ENCODE measurements around the gene PDE10A. TPM values are rescaled to one million over a fixed set of nuclear protein-coding genes. Genes with fewer than 3 reads are reported as not detected.

Gene PDE10A
- total and polyA plus RNA-seq, 4 experiments from 2014 or later: not detected

GRCh38 chr6:165678429-165678828 lies 15.4 kb upstream of the PDE10A start:
- Histone ChIP-seq H3K36me3 (ENCODE audit: insufficient read depth, low read length) (no peaks in the 10 kb centered on the region), H3K27me3 (ENCODE audit: insufficient read depth, low read length) (no peaks in the 10 kb centered on the region), H3K9me3 (ENCODE audit: control insufficient read depth in 1 of 2, low read length in 2 of 2) (no peaks in the 10 kb centered on the region), H3K4me3 (ENCODE audit: low read length in 2 of 2) (no peak overlapping the region), H3K4me1 (ENCODE audit: insufficient read depth, low read length) (no peaks in the 10 kb centered on the region), H3K27ac (ENCODE audit: low read depth, low read length) (no peak overlapping the region)
- POLR2A ChIA-PET (ENCODE audit: partially characterized antibody): no interaction called here
- CTCF ChIA-PET (ENCODE audit: partially characterized antibody): no interaction called here
- Mint-ChIP-seq H3K36me3 (no peaks in the 10 kb centered on the region), H3K27me3 (peaks cover 2 to 4% of the 10 kb centered on the region in 2 donors), H3K4me3 (no peak overlapping the region), H3K4me1 (no peaks in the 10 kb centered on the region), H3K9me3 (peaks cover 0 to 4% (median under 1%) of the 10 kb centered on the region in 8 donors), H3K27ac (no peak overlapping the region)
- intact Hi-C loops (cut with micrococcal nuclease): no loop called here
- no peak for DNase-seq

GRCh38 chr6:165677091-165677490 lies 14.1 kb upstream of the PDE10A start:
- ChIA-PET CTCF (ENCODE audit: partially characterized antibody) (no interaction called here), POLR2A (ENCODE audit: partially characterized antibody) (no interaction called here)
- DNase-seq: no peak
- peaks cover 0 to 4% of the 10 kb centered on the region in 2 donors for H3K27me3 Mint-ChIP-seq
- H3K9me3 ChIP-seq (ENCODE audit: control insufficient read depth in 1 of 2, low read length in 2 of 2): no peaks in the 10 kb centered on the region
- intact Hi-C loops (cut with micrococcal nuclease): no loop called here
- no peaks in the 10 kb centered on the region for H3K4me1 ChIP-seq (ENCODE audit: insufficient read depth, low read length)
- H3K4me1 Mint-ChIP-seq: no peaks in the 10 kb centered on the region
- no peak overlapping the region for H3K27ac ChIP-seq (ENCODE audit: low read depth, low read length)
- no peak overlapping the region for H3K4me3 ChIP-seq (ENCODE audit: low read length in 2 of 2)
- no peak overlapping the region for H3K4me3 Mint-ChIP-seq
- no peaks in the 10 kb centered on the region for H3K36me3 Mint-ChIP-seq
- peaks cover 0 to 3% (median under 1%) of the 10 kb centered on the region in 8 donors for H3K9me3 Mint-ChIP-seq
- no peak overlapping the region for H3K27ac Mint-ChIP-seq
- no peaks in the 10 kb centered on the region for H3K27me3 ChIP-seq (ENCODE audit: insufficient read depth, low read length)
- H3K36me3 ChIP-seq (ENCODE audit: insufficient read depth, low read length): no peaks in the 10 kb centered on the region

- peaks cover 0 to 3% (median under 1%) of the 10 kb centered on the region in 8 donors for H3K9me3 Mint-ChIP-seq
- H3K36me3 Mint-ChIP-seq: no peaks in the 10 kb centered on the region
- peaks cover 0 to 4% of the 10 kb centered on the region in 2 donors for H3K27me3 Mint-ChIP-seq
- no peak for DNase-seq
- CTCF ChIA-PET (ENCODE audit: partially characterized antibody): no interaction called here
- POLR2A ChIA-PET (ENCODE audit: partially characterized antibody): no interaction called here
- intact Hi-C loops (cut with micrococcal nuclease): no loop called here
- Histone ChIP-seq H3K4me1 (ENCODE audit: insufficient read depth, low read length) (no peaks in the 10 kb centered on the region), H3K27ac (ENCODE audit: low read depth, low read length) (no peak overlapping the region), H3K9me3 (ENCODE audit: control insufficient read depth in 1 of 2, low read length in 2 of 2) (no peaks in the 10 kb centered on the region), H3K36me3 (ENCODE audit: insufficient read depth, low read length) (no peaks in the 10 kb centered on the region), H3K27me3 (ENCODE audit: insufficient read depth, low read length) (no peaks in the 10 kb centered on the region), H3K4me3 (ENCODE audit: low read length in 2 of 2) (no peak overlapping the region)
- no peaks in the 10 kb centered on the region for H3K4me1 Mint-ChIP-seq
- H3K4me3 Mint-ChIP-seq: no peak overlapping the region
- no peak overlapping the region for H3K27ac Mint-ChIP-seq
These were observed 13.5 kb upstream of the PDE10A start for GRCh38 chr6:165676435-165677068.

DNA sequence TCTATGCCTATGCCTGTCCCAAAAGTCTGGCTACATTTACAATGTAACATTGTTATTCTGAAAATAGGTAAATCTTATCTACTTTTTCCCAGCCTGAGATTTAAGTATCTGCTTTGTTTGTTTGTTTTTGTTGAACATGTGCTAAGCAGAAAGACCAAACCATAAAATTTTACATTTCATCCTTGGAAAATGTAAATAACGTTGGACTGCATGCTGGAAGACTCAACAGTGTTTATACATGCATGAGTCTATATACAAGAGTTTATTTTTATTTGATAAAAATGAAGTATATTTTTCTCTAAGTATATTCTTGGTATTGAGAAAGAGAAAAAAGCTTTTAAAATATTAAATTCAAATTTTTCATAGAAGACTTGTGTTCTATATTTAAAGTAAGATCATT lies 12.1 kb upstream of the PDE10A start:
- Mint-ChIP-seq H3K9me3 (peaks cover 0 to 3% (median under 1%) of the 10 kb centered on the region in 8 donors), H3K4me1 (no peaks in the 10 kb centered on the region), H3K27me3 (peaks cover 0 to 4% of the 10 kb centered on the region in 2 donors), H3K4me3 (no peak overlapping the region), H3K36me3 (no peaks in the 10 kb centered on the region), H3K27ac (no peak overlapping the region)
- Histone ChIP-seq H3K4me3 (ENCODE audit: low read length in 2 of 2) (no peak overlapping the region), H3K27ac (ENCODE audit: low read depth, low read length) (no peak overlapping the region), H3K9me3 (ENCODE audit: control insufficient read depth in 1 of 2, low read length in 2 of 2) (no peaks in the 10 kb centered on the region), H3K36me3 (ENCODE audit: insufficient read depth, low read length) (no peaks in the 10 kb centered on the region), H3K4me1 (ENCODE audit: insufficient read depth, low read length) (no peaks in the 10 kb centered on the region), H3K27me3 (ENCODE audit: insufficient read depth, low read length) (no peaks in the 10 kb centered on the region)
- ChIA-PET POLR2A (ENCODE audit: partially characterized antibody) (no interaction called here), CTCF (ENCODE audit: partially characterized antibody) (interaction anchor here (1.3 kb wide), 1 partner anchor 14 kb away, joined by 3 read pairs; no protein-coding TSS in a partner anchor)
- DNase-seq: no peak
- intact Hi-C loops (cut with micrococcal nuclease): no loop called here

DNA sequence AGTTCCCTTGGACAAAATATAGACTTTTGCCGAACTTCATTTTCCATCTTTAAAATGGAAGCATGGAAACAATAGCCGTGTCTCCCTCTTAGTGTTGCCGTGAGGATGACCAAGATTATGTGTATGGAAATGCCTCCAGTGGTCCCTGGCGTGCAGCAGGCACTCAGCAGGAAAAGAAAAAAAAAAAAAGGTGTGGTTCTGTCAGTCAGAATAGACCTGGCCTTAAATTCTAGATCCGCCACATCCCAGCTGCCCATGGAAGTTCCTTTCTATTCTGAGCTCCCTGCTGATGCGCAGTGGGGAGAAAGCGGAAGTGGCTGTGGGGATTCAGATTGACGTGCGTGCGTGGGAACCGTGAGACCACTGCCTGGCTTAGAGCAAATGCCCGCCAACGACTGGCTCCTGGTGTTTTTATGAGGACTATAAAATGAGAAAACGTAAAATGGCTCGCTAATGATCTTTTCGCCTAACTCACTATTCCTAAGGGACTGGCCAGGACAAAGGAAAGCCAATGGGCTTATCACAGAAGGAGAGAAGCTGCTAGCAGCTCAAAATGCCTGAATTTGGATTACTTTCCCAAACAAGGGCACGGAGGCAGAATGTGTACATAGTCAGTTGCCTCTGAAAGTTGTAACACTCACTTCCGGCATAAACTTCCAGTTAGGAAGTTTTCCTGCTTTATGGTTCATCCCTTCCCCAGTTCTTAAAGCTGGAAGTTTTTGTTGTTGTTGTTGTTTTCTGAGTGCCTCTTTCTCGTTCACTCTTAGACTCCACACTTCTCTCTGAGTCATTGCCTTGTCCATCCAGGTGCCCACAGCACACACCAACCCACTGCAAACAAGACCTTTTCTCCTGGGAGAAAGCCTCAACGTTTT lies 11.4 kb upstream of the PDE10A start:
- Histone ChIP-seq H3K4me1 (ENCODE audit: insufficient read depth, low read length) (no peaks in the 10 kb centered on the region), H3K27ac (ENCODE audit: low read depth, low read length) (no peak overlapping the region), H3K27me3 (ENCODE audit: insufficient read depth, low read length) (no peaks in the 10 kb centered on the region), H3K9me3 (ENCODE audit: control insufficient read depth in 1 of 2, low read length in 2 of 2) (no peaks in the 10 kb centered on the region), H3K36me3 (ENCODE audit: insufficient read depth, low read length) (no peaks in the 10 kb centered on the region), H3K4me3 (ENCODE audit: low read length in 2 of 2) (no peak overlapping the region)
- CTCF ChIA-PET (ENCODE audit: partially characterized antibody): interaction anchor here (1.3 kb wide), 1 partner anchor 15 kb away, joined by 3 read pairs; no protein-coding TSS in a partner anchor
- no peak for DNase-seq
- Mint-ChIP-seq H3K4me1 (no peaks in the 10 kb centered on the region), H3K9me3 (peaks cover 0 to 5% (median under 1%) of the 10 kb centered on the region in 8 donors), H3K4me3 (peak overlapping the region in 1 of 8 donors; percentile 3), H3K36me3 (no peaks in the 10 kb centered on the region), H3K27me3 (peaks cover 0 to 2% of the 10 kb centered on the region in 2 donors), H3K27ac (no peak overlapping the region)
- intact Hi-C loops (cut with micrococcal nuclease): no loop called here
- POLR2A ChIA-PET (ENCODE audit: partially characterized antibody): no interaction called here

DNA sequence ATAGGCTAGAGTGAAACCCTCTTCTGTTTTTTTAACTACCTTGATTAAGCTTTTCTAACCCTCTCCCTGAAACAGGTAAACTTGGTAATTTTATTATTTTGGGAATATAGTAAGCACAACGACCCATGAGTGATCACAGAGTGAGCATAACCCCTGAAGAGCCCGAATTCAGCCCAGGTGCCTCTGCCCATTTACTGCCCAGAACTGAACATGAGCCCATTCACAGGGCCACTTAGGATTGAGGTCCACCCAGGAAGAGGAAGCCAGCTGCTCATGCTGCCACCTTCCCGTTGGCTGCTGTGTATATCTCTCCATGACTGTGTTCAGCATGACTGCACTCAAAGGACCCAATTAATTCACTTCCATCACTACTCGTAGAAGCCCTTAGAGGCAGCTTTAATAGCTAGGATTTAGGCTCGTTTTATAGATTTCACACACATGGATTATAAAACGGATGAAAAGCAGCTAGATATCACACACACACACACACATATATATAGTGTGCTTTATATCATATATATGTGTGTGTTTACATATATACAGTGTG lies 8.3 kb upstream of the PDE10A start:
- intact Hi-C loops (cut with micrococcal nuclease): no loop called here
- H3K27ac Mint-ChIP-seq: no peak overlapping the region
- no peak for DNase-seq
- H3K4me1 Mint-ChIP-seq: no peaks in the 10 kb centered on the region
- Histone ChIP-seq H3K9me3 (ENCODE audit: control insufficient read depth in 1 of 2, low read length in 2 of 2) (no peaks in the 10 kb centered on the region), H3K27me3 (ENCODE audit: insufficient read depth, low read length) (no peaks in the 10 kb centered on the region), H3K4me3 (ENCODE audit: low read length in 2 of 2) (no peak overlapping the region), H3K27ac (ENCODE audit: low read depth, low read length) (no peak overlapping the region), H3K36me3 (ENCODE audit: insufficient read depth, low read length) (no peaks in the 10 kb centered on the region), H3K4me1 (ENCODE audit: insufficient read depth, low read length) (no peaks in the 10 kb centered on the region)
- no peak overlapping the region for H3K4me3 Mint-ChIP-seq
- ChIA-PET POLR2A (ENCODE audit: partially characterized antibody) (no interaction called here), CTCF (ENCODE audit: partially characterized antibody) (no interaction called here)
- peaks cover 5 to 6% of the 10 kb centered on the region in 2 donors for H3K27me3 Mint-ChIP-seq
- peaks cover 0 to 6% (median 0%) of the 10 kb centered on the region in 8 donors for H3K9me3 Mint-ChIP-seq
- H3K36me3 Mint-ChIP-seq: no peaks in the 10 kb centered on the region

DNA sequence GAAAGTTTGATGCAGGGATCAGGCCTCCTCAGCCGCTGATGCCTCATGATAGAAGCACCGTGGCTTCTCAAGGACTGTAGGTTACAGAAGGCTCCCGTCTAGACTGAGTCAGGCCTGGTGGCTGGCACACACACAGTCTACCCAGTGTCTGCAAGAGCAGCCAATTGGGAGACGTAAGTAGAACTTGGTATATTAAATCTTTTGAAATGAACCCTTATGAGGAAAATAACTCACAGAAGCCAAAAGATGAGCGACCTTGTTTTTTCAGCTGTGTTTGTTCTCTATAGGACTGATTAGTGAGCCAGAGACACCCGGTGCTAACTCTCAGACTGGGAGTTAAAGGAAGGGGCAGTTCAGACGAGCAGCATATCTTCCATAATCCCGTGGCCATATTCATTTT lies 5.9 kb upstream of the PDE10A start:
- Histone ChIP-seq H3K27ac (ENCODE audit: low read depth, low read length) (no peak overlapping the region), H3K9me3 (ENCODE audit: control insufficient read depth in 1 of 2, low read length in 2 of 2) (no peaks in the 10 kb centered on the region), H3K27me3 (ENCODE audit: insufficient read depth, low read length) (peaks cover 4% of the 10 kb centered on the region), H3K4me1 (ENCODE audit: insufficient read depth, low read length) (no peaks in the 10 kb centered on the region), H3K36me3 (ENCODE audit: insufficient read depth, low read length) (no peaks in the 10 kb centered on the region), H3K4me3 (ENCODE audit: low read length in 2 of 2) (no peak overlapping the region)
- no peak overlapping the region for H3K27ac Mint-ChIP-seq
- H3K27me3 Mint-ChIP-seq: peaks cover 19 to 20% of the 10 kb centered on the region in 2 donors
- ChIA-PET POLR2A (ENCODE audit: partially characterized antibody) (no interaction called here), CTCF (ENCODE audit: partially characterized antibody) (no interaction called here)
- H3K4me1 Mint-ChIP-seq: peaks cover 0 to 5% (median 3%) of the 10 kb centered on the region in 4 donors
- H3K9me3 Mint-ChIP-seq: peaks cover 0 to 9% (median 0%) of the 10 kb centered on the region in 8 donors
- intact Hi-C loops (cut with micrococcal nuclease): no loop called here
- no peaks in the 10 kb centered on the region for H3K36me3 Mint-ChIP-seq
- DNase-seq: no peak
- H3K4me3 Mint-ChIP-seq: no peak overlapping the region
